ENCODE measurements around the gene IFNA1. TPM values are rescaled to one million over a fixed set of nuclear protein-coding genes. Genes with fewer than 3 reads are reported as not detected.

Gene IFNA1
- polyA plus RNA-seq, 1 donor (not counting 4 experiments of a cell fraction or from before 2014, with no cell fraction given), result not detected

DNA sequence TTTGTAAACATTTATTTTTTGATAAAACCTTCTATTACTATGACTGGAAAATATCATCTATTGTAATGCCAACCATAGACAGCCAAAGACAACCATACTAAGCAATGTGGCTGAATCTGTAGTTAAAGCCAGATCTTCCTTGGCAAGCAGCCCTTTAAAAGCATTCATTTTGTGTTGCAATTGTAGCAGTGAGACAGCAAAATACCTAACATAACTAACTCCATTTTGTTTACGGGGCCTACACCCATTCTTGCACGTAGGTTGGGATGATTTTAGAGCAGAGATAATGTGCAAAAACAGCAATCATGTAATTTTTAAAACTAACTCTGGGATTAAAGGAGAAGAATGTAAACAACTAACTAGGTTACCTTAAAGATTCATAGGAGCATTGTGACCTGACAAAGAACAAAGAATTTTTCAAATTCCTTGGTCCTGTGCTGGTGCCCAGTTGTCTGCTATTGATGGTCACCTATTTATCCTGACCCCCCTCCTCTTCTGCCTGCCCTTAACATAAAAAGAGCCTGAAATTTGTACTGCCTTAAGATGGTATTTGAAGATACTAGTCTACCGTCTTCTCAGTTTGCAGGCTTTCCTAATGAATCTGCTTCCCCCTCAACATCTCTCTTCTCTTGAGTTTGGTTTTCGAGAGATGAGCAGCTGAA lies 10.6 kb downstream of the IFNA1 start:
- H4K20me1 ChIP-seq (ENCODE audit: control insufficient read depth, extremely low read depth, insufficient read depth, low read length), result no peaks in the 10 kb centered on the region
- peaks cover 4% of the 10 kb centered on the region in 2 experiments for H3K36me3 ChIP-seq (ENCODE audit: control insufficient read depth in 2 of 2, extremely low read depth in 1 of 2, insufficient read depth in 2 of 2, low read length in 2 of 2)
- dilution Hi-C loops (cut with MboI; ENCODE audit: extremely low pct_ligation_motif_present, low sequenced_read_pairs), result no loop called here
- peaks cover 14% of the 10 kb centered on the region for H3K4me1 ChIP-seq (ENCODE audit: control insufficient read depth, extremely low read depth, insufficient read depth, low read length)
- FAIRE-seq (no peak), DNase-seq (ENCODE audit: low read depth, low spot score) (no peak)
- H3K79me2 ChIP-seq (ENCODE audit: control insufficient read depth, insufficient read depth, low read length), result no peaks in the 10 kb centered on the region
- H3K27ac ChIP-seq (ENCODE audit: control insufficient read depth, insufficient read depth, low read length), result no peak overlapping the region
- H3K4me3 ChIP-seq (ENCODE audit: control insufficient read depth in 2 of 3, extremely low read depth in 1 of 3, insufficient read depth in 2 of 3, low read depth in 1 of 3, low read length in 3 of 3), result no peak overlapping the region
- H2AFZ ChIP-seq (ENCODE audit: control insufficient read depth, low read length), result no peak overlapping the region
- H3K4me2 ChIP-seq (ENCODE audit: control insufficient read depth, extremely low read depth, insufficient read depth, low read depth, low read length), result no peak overlapping the region
- H3K27me3 ChIP-seq (ENCODE audit: control insufficient read depth, extremely low read depth, insufficient read depth, low read length), result no peaks in the 10 kb centered on the region
- H3K9me3 ChIP-seq (ENCODE audit: control insufficient read depth, low read depth, low read length), result no peaks in the 10 kb centered on the region
- no peak for TF ChIP-seq EZH2 (IDR thresholded peaks at IDR 0.05; ENCODE audit: low read length)
- TF ChIP-seq, protein P1, sequence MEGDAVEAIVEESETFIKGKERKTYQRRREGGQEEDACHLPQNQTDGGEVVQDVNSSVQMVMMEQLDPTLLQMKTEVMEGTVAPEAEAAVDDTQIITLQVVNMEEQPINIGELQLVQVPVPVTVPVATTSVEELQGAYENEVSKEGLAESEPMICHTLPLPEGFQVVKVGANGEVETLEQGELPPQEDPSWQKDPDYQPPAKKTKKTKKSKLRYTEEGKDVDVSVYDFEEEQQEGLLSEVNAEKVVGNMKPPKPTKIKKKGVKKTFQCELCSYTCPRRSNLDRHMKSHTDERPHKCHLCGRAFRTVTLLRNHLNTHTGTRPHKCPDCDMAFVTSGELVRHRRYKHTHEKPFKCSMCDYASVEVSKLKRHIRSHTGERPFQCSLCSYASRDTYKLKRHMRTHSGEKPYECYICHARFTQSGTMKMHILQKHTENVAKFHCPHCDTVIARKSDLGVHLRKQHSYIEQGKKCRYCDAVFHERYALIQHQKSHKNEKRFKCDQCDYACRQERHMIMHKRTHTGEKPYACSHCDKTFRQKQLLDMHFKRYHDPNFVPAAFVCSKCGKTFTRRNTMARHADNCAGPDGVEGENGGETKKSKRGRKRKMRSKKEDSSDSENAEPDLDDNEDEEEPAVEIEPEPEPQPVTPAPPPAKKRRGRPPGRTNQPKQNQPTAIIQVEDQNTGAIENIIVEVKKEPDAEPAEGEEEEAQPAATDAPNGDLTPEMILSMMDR (optimal IDR thresholded peaks at IDR 0.05 in 1 of 3, IDR thresholded peaks at IDR 0.05 in 1 of 3, conservative IDR thresholded peaks at IDR 0.05 in 1 of 3; ENCODE audit: extremely low read depth in 1 of 3, insufficient read depth in 2 of 3, low read length in 3 of 3), result no peak
- no peak overlapping the region for H3K9ac ChIP-seq (ENCODE audit: control insufficient read depth, extremely low read depth, insufficient read depth, low read length)
- H3K9me1 ChIP-seq (ENCODE audit: control insufficient read depth, extremely low read depth, insufficient read depth, low read length), result no peaks in the 10 kb centered on the region

DNA sequence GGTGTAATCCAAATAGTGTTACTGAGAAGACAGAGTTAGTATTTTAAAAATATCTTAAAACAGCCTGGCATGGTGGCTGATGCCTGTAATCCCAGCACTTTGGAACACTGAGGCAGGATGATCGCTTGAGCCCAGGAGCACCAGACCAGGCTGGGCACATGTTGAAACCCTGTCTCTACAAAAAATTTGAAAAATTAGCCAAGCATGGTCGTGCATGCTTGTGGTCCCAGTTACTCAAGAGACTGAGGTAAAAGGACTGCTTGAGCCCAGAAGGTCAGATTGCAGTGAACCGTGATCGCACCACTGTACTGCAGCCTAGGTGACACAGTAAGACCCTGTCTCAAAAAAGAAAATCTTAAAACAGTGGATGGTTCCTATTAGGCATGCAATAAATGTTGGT lies 12.4 kb downstream of the IFNA1 start:
- no peak overlapping the region for H3K27ac ChIP-seq (ENCODE audit: control insufficient read depth, insufficient read depth, low read length)
- H2AFZ ChIP-seq (ENCODE audit: control insufficient read depth, low read length), result no peak overlapping the region
- H3K79me2 ChIP-seq (ENCODE audit: control insufficient read depth, insufficient read depth, low read length), result no peaks in the 10 kb centered on the region
- H3K27me3 ChIP-seq (ENCODE audit: control insufficient read depth, extremely low read depth, insufficient read depth, low read length), result no peaks in the 10 kb centered on the region
- peaks cover 4 to 6% of the 10 kb centered on the region in 2 experiments for H3K36me3 ChIP-seq (ENCODE audit: control insufficient read depth in 2 of 2, extremely low read depth in 1 of 2, insufficient read depth in 2 of 2, low read length in 2 of 2)
- DNase-seq (ENCODE audit: low read depth, low spot score) (no peak), FAIRE-seq (no peak)
- TF ChIP-seq, protein P1 (optimal IDR thresholded peaks at IDR 0.05 in 1 of 3, IDR thresholded peaks at IDR 0.05 in 1 of 3, conservative IDR thresholded peaks at IDR 0.05 in 1 of 3; ENCODE audit: extremely low read depth in 1 of 3, insufficient read depth in 2 of 3, low read length in 3 of 3), result no peak
- TF ChIP-seq EZH2 (IDR thresholded peaks at IDR 0.05; ENCODE audit: low read length), result no peak
- H3K4me1 ChIP-seq (ENCODE audit: control insufficient read depth, extremely low read depth, insufficient read depth, low read length), result peaks cover 14% of the 10 kb centered on the region
- no peaks in the 10 kb centered on the region for H4K20me1 ChIP-seq (ENCODE audit: control insufficient read depth, extremely low read depth, insufficient read depth, low read length)
- no peak overlapping the region for H3K9ac ChIP-seq (ENCODE audit: control insufficient read depth, extremely low read depth, insufficient read depth, low read length)
- H3K9me3 ChIP-seq (ENCODE audit: control insufficient read depth, low read depth, low read length), result no peaks in the 10 kb centered on the region
- no peak overlapping the region for H3K4me2 ChIP-seq (ENCODE audit: control insufficient read depth, extremely low read depth, insufficient read depth, low read depth, low read length)
- H3K9me1 ChIP-seq (ENCODE audit: control insufficient read depth, extremely low read depth, insufficient read depth, low read length), result no peaks in the 10 kb centered on the region
- dilution Hi-C loops (cut with MboI; ENCODE audit: extremely low pct_ligation_motif_present, low sequenced_read_pairs), result no loop called here
- no peak overlapping the region for H3K4me3 ChIP-seq (ENCODE audit: control insufficient read depth in 2 of 3, extremely low read depth in 1 of 3, insufficient read depth in 2 of 3, low read depth in 1 of 3, low read length in 3 of 3)
